Mucosa of descending colon (tissue), 3 donors: ENCODE data around the gene OSBPL10. TPM values are rescaled to one million over a fixed set of nuclear protein-coding genes. Genes with fewer than 3 reads are reported as not detected.

Experiments used
- ATAC-seq: fragments of 200-7000 bp; cut with Tn5 transposase; one replicate; pipeline ENCODE4 v1.9.1; 2020; ENCODE audit warnings: mild to moderate bottlenecking, moderate library complexity
- DNase-seq, 3 donors: peaks; one replicate each; pipeline ENCODE4 v3.0.0-alpha.2; 2020
- H3K36me3 ChIP-seq: fragments of 200-600 bp; one replicate; pipeline ENCODE4 v1.8.0; 2021; ENCODE audit warnings: low read depth, mild to moderate bottlenecking
- H3K4me1 ChIP-seq: fragments of 200-600 bp; one replicate; pipeline ENCODE4 v1.8.0; 2021; ENCODE audit warnings: low read depth, mild to moderate bottlenecking
- H3K4me3 ChIP-seq: fragments of 200-600 bp; one replicate; pipeline ENCODE4 v1.8.0; 2021; ENCODE audit warnings: mild to moderate bottlenecking
- H3K9me3 ChIP-seq: fragments of 200-600 bp; one replicate; pipeline ENCODE4 v1.8.0; 2021; ENCODE audit warnings: mild to moderate bottlenecking
- CTCF ChIP-seq: fragments of 200-600 bp; IDR thresholded peaks from one replicate; pipeline ENCODE4 v1.8.0; 2022; ENCODE audit warnings: antibody characterized with exemption, mild to moderate bottlenecking
- intact Hi-C, 2 donors: fragments of 100-400 bp; cut with DNase I in 1 of 2; cut with micrococcal nuclease in 1 of 2; formaldehyde crosslinking; loops; one replicate each; pipeline versions ENCODE4 v1.11.0 to v1.11.1; 2022; cut with DNase I, micrococcal nuclease
- total RNA-seq, 3 donors: library from RNA; stranded (reverse); fragmentation: NEBNext Ultra II Directional in 2 of 3; extraction: Animal tissue kit (Norgen Biotek cat#: 25700) in 2 of 3; gene quantifications; one replicate each; pipeline versions ENCODE4 v1.2.1 to v1.2.4, GENCODE V29; 2021 to 2023
- donor health status: DM: no; HTN: no; CAD: no; lungs with moderate emphysema.
- donor health status: DM: no; HTN: no; CAD: no.
- donor health status: DM: no; HTN: yes; CAD: no.

The OSBPL10 gene
- total RNA-seq, 3 donors from 2014 or later = 15.7 to 23.9 (median 16.6) TPM

GRCh38 chr3:31890007-31890406, 91.1 kb downstream of the OSBPL10 start:
- ATAC-seq (no peak), DNase-seq (no peak)
- Histone ChIP-seq H3K9me3 (no peaks in the 10 kb centered on the region), H3K4me3 (no peak overlapping the region), H3K36me3 (no peaks in the 10 kb centered on the region), H3K4me1 (no peaks in the 10 kb centered on the region)
- TF ChIP-seq CTCF = no peak
- intact Hi-C loops = no loop called here

GRCh38 chr3:31885235-31885634, 95.8 kb downstream of the OSBPL10 start:
- DNase-seq (no peak), ATAC-seq (no peak)
- intact Hi-C loops = no loop called here
- Histone ChIP-seq H3K4me3 (no peak overlapping the region), H3K9me3 (no peaks in the 10 kb centered on the region), H3K36me3 (no peaks in the 10 kb centered on the region), H3K4me1 (no peaks in the 10 kb centered on the region)
- no peak for TF ChIP-seq CTCF

GRCh38 chr3:31884251-31884650, 96.8 kb downstream of the OSBPL10 start:
- intact Hi-C loops = no loop called here
- Histone ChIP-seq H3K36me3 (no peaks in the 10 kb centered on the region), H3K4me1 (no peaks in the 10 kb centered on the region), H3K9me3 (no peaks in the 10 kb centered on the region), H3K4me3 (no peak overlapping the region)
- DNase-seq (no peak), ATAC-seq (no peak)
- TF ChIP-seq CTCF = no peak

GRCh38 chr3:31882895-31883294, 98.2 kb downstream of the OSBPL10 start:
- ATAC-seq = no peak
- TF ChIP-seq CTCF = no peak

GRCh38 chr3:31882431-31882830, 98.6 kb downstream of the OSBPL10 start:
- no peak overlapping the region for H3K4me3 ChIP-seq
- no peaks in the 10 kb centered on the region for H3K4me1 ChIP-seq
- peak; percentile 32 for ATAC-seq
- H3K9me3 ChIP-seq = no peaks in the 10 kb centered on the region
- H3K36me3 ChIP-seq = no peaks in the 10 kb centered on the region
- TF ChIP-seq CTCF = no peak
- intact Hi-C loops = no loop called here
- DNase-seq = peak in 1 of 3 donors; percentile 11

More at GRCh38 chr3:31882895-31883294, 98.2 kb downstream of the OSBPL10 start:
- Histone ChIP-seq H3K4me3 (no peak overlapping the region), H3K4me1 (no peaks in the 10 kb centered on the region), H3K36me3 (no peaks in the 10 kb centered on the region), H3K9me3 (no peaks in the 10 kb centered on the region)
- intact Hi-C loops = no loop called here
- no peak for DNase-seq

- Histone ChIP-seq H3K4me3 (no peak overlapping the region), H3K36me3 (no peaks in the 10 kb centered on the region), H3K9me3 (no peaks in the 10 kb centered on the region), H3K4me1 (no peaks in the 10 kb centered on the region)
- intact Hi-C loops = no loop called here
- DNase-seq (no peak), ATAC-seq (no peak)
- TF ChIP-seq CTCF = no peak
These were observed 100.5 kb downstream of the OSBPL10 start for GRCh38 chr3:31880482-31881078.
